AG08396 (cell line): Measurements from ENCODE around the gene NAA35.

Source experiments
- DNase-seq: peaks from one replicate; pipeline ENCODE4 v3.0.0; 2012; ENCODE audit warnings: low spot score, mixed read lengths

NAA35 gene

DNA sequence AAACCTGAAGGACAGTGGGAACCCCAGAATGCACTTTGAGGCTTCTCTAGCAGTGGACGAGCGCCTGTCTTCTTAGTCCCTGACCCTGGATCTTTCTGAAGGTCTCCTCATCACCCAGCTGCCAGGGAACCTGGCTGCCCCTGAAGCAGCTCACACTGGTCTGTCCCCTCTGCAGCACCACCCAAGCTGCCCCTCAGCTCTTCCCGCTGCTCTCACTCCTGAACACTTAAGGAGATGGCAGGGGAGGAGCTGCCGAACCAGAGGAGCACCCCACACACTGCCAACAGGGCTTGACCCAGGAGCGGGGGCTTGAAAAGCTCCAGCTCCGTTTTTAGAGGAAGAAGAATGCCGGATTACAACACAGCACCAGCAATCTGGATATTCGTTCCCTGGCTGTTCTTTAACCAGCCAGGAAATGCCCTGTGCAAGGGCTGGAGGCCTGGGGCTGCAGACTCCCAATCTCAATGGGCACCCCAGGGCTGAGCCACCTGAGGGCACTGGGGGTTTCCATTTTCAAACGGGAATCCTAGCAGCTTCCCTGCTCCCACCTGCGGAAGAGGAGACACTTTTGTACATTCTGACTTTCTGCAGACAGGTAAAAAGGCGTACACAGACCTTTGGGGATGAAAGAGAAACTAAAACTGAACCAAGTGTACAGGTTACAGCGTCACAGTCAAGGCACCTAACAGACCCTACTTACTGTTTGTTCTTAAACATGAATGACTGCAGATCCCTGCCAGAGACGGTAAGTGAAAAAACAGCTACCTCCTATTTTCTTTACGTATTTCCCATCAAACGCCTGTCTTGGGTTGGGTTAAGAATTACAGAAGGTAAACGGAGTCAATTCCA lies 122.1 kb downstream of the NAA35 start:
- no peak for DNase-seq

DNA sequence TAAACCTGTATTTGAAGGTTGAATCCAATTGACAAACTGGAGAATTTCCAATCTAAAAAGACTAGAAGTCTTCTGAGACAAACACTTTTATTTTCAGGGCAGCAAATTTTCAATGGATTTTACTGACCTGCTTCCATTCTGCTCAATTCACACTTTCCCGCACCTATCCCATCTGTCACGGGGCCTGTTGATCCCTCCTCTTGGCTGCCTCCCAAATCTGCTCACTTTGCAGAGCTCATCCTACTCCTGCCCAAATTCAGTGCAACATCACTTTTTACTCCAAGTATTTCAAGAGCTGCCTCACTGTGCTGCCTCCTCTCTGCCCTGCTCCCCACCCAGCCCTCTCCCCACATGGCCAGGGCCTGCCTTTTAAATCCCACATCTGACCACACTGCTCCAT lies 123.3 kb downstream of the NAA35 start:
- no peak for DNase-seq

DNA sequence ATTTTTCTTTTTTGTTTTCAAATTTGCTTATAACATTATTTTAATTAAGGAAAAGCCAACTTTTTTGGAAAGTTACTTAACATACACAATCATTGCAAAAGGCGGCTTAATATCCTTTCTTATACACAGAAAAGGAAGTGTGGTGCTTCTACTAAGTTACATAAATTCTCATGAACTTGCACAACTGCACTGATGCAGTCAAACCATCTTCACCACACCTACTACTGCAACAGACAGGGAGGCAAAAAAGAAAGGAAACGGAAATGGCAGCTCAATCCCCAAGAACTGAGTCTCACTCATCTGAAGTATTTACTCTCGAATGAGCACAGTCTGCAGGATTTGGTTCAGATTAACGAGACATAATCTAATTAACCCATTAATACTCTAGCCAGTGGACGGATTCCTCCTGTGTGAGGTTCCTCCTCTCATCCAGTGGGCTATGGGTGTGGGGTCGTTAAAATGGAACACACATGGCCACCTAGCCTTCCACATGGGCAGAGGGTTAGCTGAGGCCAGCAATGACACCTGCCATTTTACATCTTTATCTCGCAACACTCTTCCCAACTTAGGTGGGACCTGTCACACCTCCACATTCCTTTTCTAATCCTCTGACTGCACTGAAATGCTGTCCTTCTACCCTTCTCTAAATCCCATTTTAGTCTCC lies 128.4 kb downstream of the NAA35 start:
- no peak for DNase-seq
